GDM1 (cell line): Measurements from ENCODE around the gene TAS2R41.

ENCODE experiments used
- DNase-seq: peaks from one replicate; lab custom pipeline; 2025; lab: John Stamatoyannopoulos, UW

Gene TAS2R41

GRCh38 chr7:143477501-143478150, at the start of gene TAS2R41:
TAS2R41 (plus strand) TSS chr7:143477873; CDS start chr7:143477873, 0 bp downstream.
- DNase-seq, result no peak

- DNase-seq, result no peak
Measured at GRCh38 chr7:143429770-143430698, 47.6 kb upstream of the TAS2R41 start.

DNA sequence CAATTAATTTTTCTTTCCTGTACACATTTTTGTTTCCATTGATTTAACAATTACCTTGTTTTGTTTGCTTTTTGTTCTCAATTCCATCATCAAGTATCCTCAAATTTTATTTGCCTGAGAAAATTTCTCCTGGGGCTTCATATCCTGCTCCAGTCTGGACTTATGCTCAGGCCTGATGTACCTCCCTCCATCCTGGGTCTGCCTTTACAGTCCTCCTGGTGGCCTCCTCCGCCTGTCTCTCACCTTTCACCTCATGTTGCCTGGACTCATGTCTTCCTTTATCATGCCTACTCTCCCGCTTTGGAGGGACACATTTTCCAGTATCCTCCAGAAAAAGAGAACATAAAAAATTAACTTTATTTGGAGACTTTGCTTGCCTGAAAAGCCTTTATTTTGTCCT, 46.6 kb upstream of the TAS2R41 start:
- DNase-seq, result no peak

DNA sequence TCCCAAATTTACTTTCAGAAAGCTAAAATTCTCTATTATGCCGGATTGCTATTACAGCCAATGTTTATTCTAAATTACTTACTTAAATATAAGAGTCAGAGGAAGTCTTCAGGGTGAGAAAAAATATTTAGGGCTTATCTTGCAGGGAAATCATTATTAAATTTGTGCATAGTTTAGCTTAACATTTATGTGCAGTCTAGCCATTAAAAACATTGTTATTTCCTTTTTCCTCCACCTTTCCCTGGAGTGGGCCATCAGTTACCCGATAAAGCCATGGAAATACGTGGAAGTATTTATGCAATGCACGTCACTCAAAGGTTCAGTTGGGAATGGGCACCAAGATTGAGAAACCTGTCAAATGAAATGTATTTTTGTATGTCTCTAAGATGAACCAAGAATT, 43.9 kb upstream of the TAS2R41 start:
- DNase-seq, result no peak

DNA sequence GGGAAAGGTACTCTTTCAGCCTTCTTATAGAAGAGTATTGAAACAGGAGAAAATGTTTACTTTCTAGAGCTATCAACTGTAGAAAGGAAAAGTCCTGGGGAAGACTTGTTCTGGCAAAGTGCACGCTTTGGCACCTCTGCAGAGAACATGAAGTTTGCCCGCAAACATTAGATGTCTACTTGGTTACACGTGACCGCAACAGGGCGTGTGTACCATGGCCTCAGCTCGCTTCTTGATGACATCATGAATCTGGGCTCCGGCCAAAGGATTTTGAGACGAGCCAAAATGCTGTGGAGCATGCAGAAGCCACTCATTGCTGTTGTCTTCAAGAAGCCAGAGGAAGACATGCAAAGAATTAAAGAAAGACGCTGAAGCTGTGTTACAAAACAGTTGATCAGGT, 43.0 kb upstream of the TAS2R41 start:
- DNase-seq, result no peak

- DNase-seq, result no peak
Measured at GRCh38 chr7:143435266-143435665, 42.4 kb upstream of the TAS2R41 start.

GRCh38 chr7:143436325-143436946, 41.2 kb upstream of the TAS2R41 start:
- DNase-seq, result no peak

- DNase-seq, result no peak
Measured at GRCh38 chr7:143437578-143437977, 40.1 kb upstream of the TAS2R41 start.

DNA sequence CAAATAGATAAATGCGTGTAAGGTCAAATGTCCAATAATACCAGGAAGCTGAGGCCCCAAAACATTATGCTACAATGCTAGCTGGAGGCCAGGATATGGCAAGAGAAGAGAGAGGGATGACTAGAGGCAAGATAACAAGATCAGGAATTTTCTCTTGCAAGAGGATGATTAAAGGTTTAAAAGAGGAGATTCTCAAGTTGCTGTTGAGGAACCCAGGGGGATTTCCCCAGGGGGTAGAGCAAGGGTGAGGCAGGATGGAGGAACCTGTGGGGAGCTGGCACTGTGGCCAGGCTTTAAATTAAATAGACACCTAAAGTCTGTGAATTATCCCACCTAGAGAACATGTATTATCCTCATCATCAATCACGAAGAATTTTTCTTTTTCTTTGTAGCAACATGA, 37.8 kb upstream of the TAS2R41 start:
- no peak for DNase-seq

- no peak for DNase-seq
Measured at GRCh38 chr7:143443153-143443552, 34.5 kb upstream of the TAS2R41 start, which contains the start of gene TAS2R60. TAS2R60 (plus strand) TSS chr7:143443453; CDS start chr7:143443453, 0 bp downstream.

- no peak for DNase-seq
Measured at GRCh38 chr7:143444063-143444782, 33.5 kb upstream of the TAS2R41 start.

DNA sequence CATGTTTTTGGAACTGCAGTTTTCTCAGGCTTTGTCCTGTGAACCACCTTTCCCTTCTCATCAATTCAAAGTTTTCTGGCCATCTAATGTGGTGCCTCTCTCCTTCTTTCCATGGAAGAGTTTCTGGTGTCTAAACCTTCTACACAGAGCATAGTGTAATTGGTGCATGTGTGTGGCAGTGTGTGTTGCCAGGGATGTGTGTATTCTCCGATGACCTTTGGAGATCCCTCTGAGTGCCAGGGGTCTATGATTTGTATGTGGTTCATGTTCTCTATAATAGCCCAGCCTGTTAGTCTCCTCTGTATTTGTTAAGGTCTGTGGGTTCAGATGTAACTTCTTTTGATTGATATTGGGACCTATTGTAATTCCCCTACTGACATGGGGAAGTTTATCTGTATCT, 32.9 kb upstream of the TAS2R41 start:
- no peak for DNase-seq

DNA sequence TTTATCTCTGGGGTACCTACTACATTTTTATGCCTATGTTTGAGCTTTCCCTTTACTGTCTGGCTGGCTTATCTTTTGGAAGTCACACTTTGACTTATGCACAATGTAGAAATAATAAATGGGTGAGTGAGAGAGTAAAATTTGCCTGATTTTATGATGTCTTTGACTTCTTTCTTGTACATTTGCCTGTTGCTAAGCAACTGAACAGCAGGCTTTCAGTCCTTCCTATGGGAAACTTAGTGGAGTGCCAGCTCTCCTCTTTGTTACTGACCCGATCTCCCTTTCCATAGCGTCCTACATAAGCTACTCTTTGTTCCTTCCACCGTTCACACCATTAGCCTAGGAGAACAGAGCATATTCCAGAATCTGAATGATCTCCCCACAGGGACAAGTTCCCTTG, 30.2 kb upstream of the TAS2R41 start:
- no peak for DNase-seq

- no peak for DNase-seq
Measured at GRCh38 chr7:143448429-143448828, 29.2 kb upstream of the TAS2R41 start.

DNA sequence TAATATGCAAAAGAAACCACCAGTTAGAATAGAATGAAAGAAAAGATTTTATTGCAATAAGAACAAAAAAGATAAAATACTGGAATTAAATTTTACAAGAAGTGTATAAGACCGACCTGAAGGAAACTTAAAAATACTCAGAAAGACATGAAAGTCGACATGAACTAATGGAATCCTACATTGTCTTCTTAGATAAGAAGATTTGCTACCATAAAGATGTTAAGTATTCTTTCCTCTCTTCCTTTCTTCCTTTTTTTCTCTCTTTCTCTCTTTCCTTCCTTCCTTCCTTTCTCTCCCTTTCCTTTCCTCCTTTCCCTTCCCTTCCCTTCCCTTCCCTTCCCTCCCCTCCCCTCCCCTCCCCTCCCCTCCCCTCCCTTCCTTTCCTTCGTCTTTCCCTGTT, 27.9 kb upstream of the TAS2R41 start:
- DNase-seq, result no peak

GRCh38 chr7:143451122-143451521, 26.6 kb upstream of the TAS2R41 start:
- DNase-seq, result no peak

DNA sequence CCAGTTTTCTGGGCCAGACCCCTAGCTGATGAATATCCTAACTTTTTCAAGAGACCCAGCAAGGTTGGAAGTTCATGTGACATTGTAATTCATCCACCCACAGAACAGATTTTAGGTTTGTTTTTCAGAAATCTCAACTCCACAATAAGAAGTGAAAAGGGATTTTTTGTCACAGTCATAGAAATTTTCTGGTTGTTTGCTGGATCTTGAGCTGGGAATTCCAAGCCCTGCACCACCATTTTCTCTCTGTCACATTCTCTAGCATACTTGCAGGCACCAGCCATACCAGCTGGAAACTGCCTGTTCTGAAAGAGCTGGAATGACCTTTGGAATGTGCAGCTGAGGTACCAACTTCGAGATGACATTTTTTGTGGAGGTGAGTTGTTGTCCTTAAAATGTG, 25.9 kb upstream of the TAS2R41 start:
- DNase-seq, result no peak

- no peak for DNase-seq
Measured at GRCh38 chr7:143452495-143452894, 25.2 kb upstream of the TAS2R41 start.

DNA sequence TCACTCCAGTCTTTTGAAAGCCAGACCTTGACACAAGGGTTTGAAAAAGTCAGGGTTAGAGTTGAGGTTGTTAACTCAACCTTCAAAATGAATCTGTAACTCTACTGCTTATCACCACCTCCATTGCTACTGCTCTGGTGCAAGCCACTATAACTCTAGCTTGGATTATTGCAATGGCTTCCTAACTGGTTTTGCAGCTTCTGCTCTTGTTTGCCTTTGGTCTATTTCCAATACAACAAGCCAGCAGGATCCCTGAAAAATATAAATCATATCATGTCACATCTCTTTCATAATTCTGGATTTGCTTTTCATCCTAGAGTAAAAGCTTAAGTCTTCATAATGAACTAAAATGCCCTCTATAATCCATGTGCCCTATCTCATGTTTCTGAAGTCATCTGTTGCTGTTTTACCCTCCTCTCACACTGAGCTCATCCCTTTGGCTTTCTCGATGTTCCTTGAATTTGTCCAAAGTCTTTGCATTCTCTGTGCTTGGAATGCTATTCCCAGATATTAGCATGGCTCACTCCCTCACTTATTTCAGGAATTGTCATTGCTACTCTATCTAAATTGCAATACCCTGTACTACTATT, 23.5 kb upstream of the TAS2R41 start:
- DNase-seq, result no peak

- no peak for DNase-seq
Measured at GRCh38 chr7:143455491-143455890, 22.2 kb upstream of the TAS2R41 start.

DNA sequence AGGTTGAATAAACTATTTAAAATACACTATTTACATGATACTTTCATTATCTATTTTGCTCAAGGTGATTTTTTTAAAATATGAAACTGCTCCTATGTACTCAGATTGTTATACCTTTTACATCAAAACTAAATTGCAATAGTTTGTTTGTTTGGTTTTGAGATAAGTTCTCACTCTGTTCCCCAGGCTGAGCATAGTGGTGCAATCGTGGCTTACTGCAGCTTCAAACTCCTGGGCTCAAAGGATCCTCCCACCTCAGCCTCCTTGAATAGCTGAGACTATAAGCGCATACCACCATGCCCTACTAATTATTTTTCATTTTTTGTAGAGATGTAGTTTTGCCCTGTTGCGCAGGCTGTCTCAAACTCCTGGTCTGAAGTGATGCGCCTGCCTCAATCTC, 21.7 kb upstream of the TAS2R41 start:
- DNase-seq, result no peak
